ENCODE results near the gene SCAPER. TPM values are rescaled to one million over a fixed set of nuclear protein-coding genes. Genes with fewer than 3 reads are reported as not detected.
"Not testable (repeated sequence)": the region's sequence is repeated elsewhere in the genome, so short reads cannot be mapped to it uniquely, and the experiment has no call there.

The SCAPER gene
- total and polyA plus RNA-seq, 2 of the 4 experiments (the other 2 are of a cell fraction): 2.9 to 9.7 TPM

GRCh38 chr15:76512971-76513370 is 392.2 kb downstream of the SCAPER start:
- in situ Hi-C loops (cut with MboI; ENCODE audit: low sequenced_read_pairs): no loop called here

GRCh38 chr15:76510663-76511062 is 394.5 kb downstream of the SCAPER start:
- H3K56ac ChIP-seq (ENCODE audit: extremely low read depth, insufficient read depth, low read length); intact Hi-C loops (cut with micrococcal nuclease); H3K4me2 ChIP-seq (ENCODE audit: low read depth, low read length); BruUV-seq (replicated peaks); H2AK9ac ChIP-seq (replicated peaks; ENCODE audit: low read depth, low read length, poor library complexity); ATAC-seq (ENCODE audit: low read depth); H3K9me3 ChIP-seq (ENCODE audit: control insufficient read depth, insufficient read depth, low read length); H3K9ac ChIP-seq (ENCODE audit: low read depth, low read length); H3K9me1 ChIP-seq (ENCODE audit: insufficient read depth, low read length); H2AFZ ChIP-seq (replicated peaks; ENCODE audit: low read length, poor library complexity); H2BK20ac ChIP-seq (ENCODE audit: low read depth, low read length); H3K18ac ChIP-seq (ENCODE audit: low read depth, low read length); CTCF ChIA-PET; H3K4ac ChIP-seq (ENCODE audit: low read depth, low read length); H3K27me3 ChIP-seq (ENCODE audit: control insufficient read depth, insufficient read depth, low read length); H3K23ac ChIP-seq (ENCODE audit: low read depth, low read length); H3K4me1 ChIP-seq (ENCODE audit: control insufficient read depth, insufficient read depth, low read length); H3K14ac ChIP-seq (replicated peaks; ENCODE audit: low read depth, low read length); H4K20me1 ChIP-seq (ENCODE audit: insufficient read depth, low read length); H2BK120ac ChIP-seq (ENCODE audit: low read depth, low read length); DNase-seq; H3K79me1 ChIP-seq (ENCODE audit: low read depth in 1 of 2, low read length in 2 of 2); dilution Hi-C loops (cut with HindIII; ENCODE audit: low sequenced_read_pairs, unreplicated experiment); in situ Hi-C loops (cut with MboI; ENCODE audit: low sequenced_read_pairs); H4K8ac ChIP-seq (ENCODE audit: low read depth in 2 of 2, low read length in 2 of 2); H3K36me3 ChIP-seq (ENCODE audit: control insufficient read depth, insufficient read depth, low read length); H2AK5ac ChIP-seq (ENCODE audit: low read depth, low read length); H2BK5ac ChIP-seq (ENCODE audit: low read depth, low read length, poor library complexity, severe bottlenecking); H4K5ac ChIP-seq (ENCODE audit: low read depth, low read length); H3K27ac ChIP-seq (ENCODE audit: insufficient read depth, low read length); POLR2A ChIA-PET (ENCODE audit: unreplicated experiment); H4K91ac ChIP-seq (ENCODE audit: insufficient read depth, low read depth, low read length); H3K4me3 ChIP-seq (ENCODE audit: insufficient read depth, low read depth, low read length); H2BK15ac ChIP-seq (ENCODE audit: low read depth, low read length): not testable (repeated sequence)
- no CpG with 5 or more reads among the region's 10 CpGs for WGBS, 2 experiments (ENCODE audit: extremely low coverage in 2 of 2, insufficient read length in 1 of 2)

More at GRCh38 chr15:76512971-76513370, 392.2 kb downstream of the SCAPER start:
- H3K9me3 ChIP-seq (ENCODE audit: control insufficient read depth, insufficient read depth, low read length): no peaks in the 10 kb centered on the region
- H3K4me2 ChIP-seq (ENCODE audit: low read depth, low read length): peak overlapping the region; percentile 10; the same call in 1 of the 2 replicates
- H3K14ac ChIP-seq (replicated peaks; ENCODE audit: low read depth, low read length): no peak overlapping the region
- POLR2A ChIA-PET (ENCODE audit: unreplicated experiment): no interaction called here
- ATAC-seq (ENCODE audit: low read depth) (peak; percentile 48), DNase-seq (peak; percentile 30)
- no peak overlapping the region for H4K8ac ChIP-seq (ENCODE audit: low read depth in 2 of 2, low read length in 2 of 2)
- 100% methylated on average over 1 of the region's 2 CpGs; no CpG with 5 or more reads in 1 of the 2 experiments for WGBS, 2 experiments (ENCODE audit: extremely low coverage in 2 of 2, insufficient read length in 1 of 2)
- no peaks in the 10 kb centered on the region for H3K36me3 ChIP-seq (ENCODE audit: control insufficient read depth, insufficient read depth, low read length)
- no peak overlapping the region for H2BK15ac ChIP-seq (ENCODE audit: low read depth, low read length)
- H2AFZ ChIP-seq (replicated peaks; ENCODE audit: low read length, poor library complexity): no peak overlapping the region
- H2BK5ac ChIP-seq (ENCODE audit: low read depth, low read length, poor library complexity, severe bottlenecking): no peak overlapping the region
- no peak overlapping the region for H2BK20ac ChIP-seq (ENCODE audit: low read depth, low read length)
- no peak overlapping the region for H3K18ac ChIP-seq (ENCODE audit: low read depth, low read length)
- no peak overlapping the region for H3K4me3 ChIP-seq (ENCODE audit: insufficient read depth, low read depth, low read length)
- H3K56ac ChIP-seq (ENCODE audit: extremely low read depth, insufficient read depth, low read length): no peak overlapping the region
- no peak overlapping the region for H4K91ac ChIP-seq (ENCODE audit: insufficient read depth, low read depth, low read length)
- intact Hi-C loops (cut with micrococcal nuclease): no loop called here
- no peak overlapping the region for H4K5ac ChIP-seq (ENCODE audit: low read depth, low read length)
- H3K27ac ChIP-seq (ENCODE audit: insufficient read depth, low read length): no peak overlapping the region
- no peaks in the 10 kb centered on the region for H3K27me3 ChIP-seq (ENCODE audit: control insufficient read depth, insufficient read depth, low read length)
- H3K9me1 ChIP-seq (ENCODE audit: insufficient read depth, low read length): peaks cover 2% of the 10 kb centered on the region
- dilution Hi-C loops (cut with HindIII; ENCODE audit: low sequenced_read_pairs, unreplicated experiment): no loop called here
- no peaks in the 10 kb centered on the region for H3K79me1 ChIP-seq (ENCODE audit: low read depth in 1 of 2, low read length in 2 of 2)
- no peak overlapping the region for H3K4ac ChIP-seq (ENCODE audit: low read depth, low read length)
- no peak overlapping the region for H2AK5ac ChIP-seq (ENCODE audit: low read depth, low read length)
- CTCF ChIA-PET: no interaction called here
- TF ChIP-seq CTCF (conservative IDR thresholded peaks at IDR 0.05; ENCODE audit: low read depth, low read length): no peak
- BruUV-seq (replicated peaks): no TSS peak
- no peak overlapping the region for H2AK9ac ChIP-seq (replicated peaks; ENCODE audit: low read depth, low read length, poor library complexity)
- no peak overlapping the region for H2BK120ac ChIP-seq (ENCODE audit: low read depth, low read length)
- no peak overlapping the region for H3K9ac ChIP-seq (ENCODE audit: low read depth, low read length)
- H3K23ac ChIP-seq (ENCODE audit: low read depth, low read length): no peak overlapping the region
- H4K20me1 ChIP-seq (ENCODE audit: insufficient read depth, low read length): no peaks in the 10 kb centered on the region
- peaks cover 3% of the 10 kb centered on the region; the same call in 1 of the 2 replicates for H3K4me1 ChIP-seq (ENCODE audit: control insufficient read depth, insufficient read depth, low read length)
